Mucosa of descending colon (tissue), 3 donors: ENCODE data around the gene BBC3. TPM values are rescaled to one million over a fixed set of nuclear protein-coding genes. Genes with fewer than 3 reads are reported as not detected.
A peak's percentile ranks its signal among the peaks of the same experiment; 100 is the strongest.

Source experiments
- ATAC-seq: fragments of 200-7000 bp; cut with Tn5 transposase; one replicate; pipeline ENCODE4 v1.9.1; 2020; ENCODE audit warnings: mild to moderate bottlenecking, moderate library complexity
- DNase-seq, 3 donors: peaks; one replicate each; pipeline ENCODE4 v3.0.0-alpha.2; 2020
- H3K36me3 ChIP-seq: fragments of 200-600 bp; one replicate; pipeline ENCODE4 v1.8.0; 2021; ENCODE audit warnings: low read depth, mild to moderate bottlenecking
- H3K4me1 ChIP-seq: fragments of 200-600 bp; one replicate; pipeline ENCODE4 v1.8.0; 2021; ENCODE audit warnings: low read depth, mild to moderate bottlenecking
- H3K4me3 ChIP-seq: fragments of 200-600 bp; one replicate; pipeline ENCODE4 v1.8.0; 2021; ENCODE audit warnings: mild to moderate bottlenecking
- H3K9me3 ChIP-seq: fragments of 200-600 bp; one replicate; pipeline ENCODE4 v1.8.0; 2021; ENCODE audit warnings: mild to moderate bottlenecking
- CTCF ChIP-seq: fragments of 200-600 bp; IDR thresholded peaks from one replicate; pipeline ENCODE4 v1.8.0; 2022; ENCODE audit warnings: antibody characterized with exemption, mild to moderate bottlenecking
- intact Hi-C, 2 donors: fragments of 100-400 bp; cut with DNase I in 1 of 2; cut with micrococcal nuclease in 1 of 2; formaldehyde crosslinking; loops; one replicate each; pipeline versions ENCODE4 v1.11.0 to v1.11.1; 2022; cut with DNase I, micrococcal nuclease
- total RNA-seq, 3 donors: library from RNA; stranded (reverse); fragmentation: NEBNext Ultra II Directional in 2 of 3; extraction: Animal tissue kit (Norgen Biotek cat#: 25700) in 2 of 3; gene quantifications; one replicate each; pipeline versions ENCODE4 v1.2.1 to v1.2.4, GENCODE V29; 2021 to 2023
- donor health status: DM: no; HTN: no; CAD: no; lungs with moderate emphysema.
- donor health status: DM: no; HTN: no; CAD: no.
- donor health status: DM: no; HTN: yes; CAD: no.

The BBC3 gene
- total RNA-seq, 3 donors from 2014 or later, result 18.3 to 24.9 (median 22.8) TPM

- no peak for TF ChIP-seq CTCF
- Histone ChIP-seq H3K36me3 (no peaks in the 10 kb centered on the region), H3K4me1 (peaks cover 12% of the 10 kb centered on the region), H3K9me3 (no peaks in the 10 kb centered on the region), H3K4me3 (peak within 1 kb of the TSS; percentile 56)
- ATAC-seq, result peak; percentile 87
- intact Hi-C loops, result no loop called here
- DNase-seq, result peak; percentile 99 to 100 (median 100)
These were observed 43.3 kb upstream of the BBC3 start, which contains the start of gene INAFM1 for GRCh38 chr19:47274071-47274890. TSS of gene INAFM1 (plus strand) at chr19:47274885. CDS start at chr19:47274920, 35 bp downstream.

- TF ChIP-seq CTCF, result no peak
- peak; percentile 83 for ATAC-seq
- intact Hi-C loops, result no loop called here
These were observed 42.5 kb upstream of the BBC3 start for GRCh38 chr19:47273313-47274070.

GRCh38 chr19:47272448-47273312 is 41.7 kb upstream of the BBC3 start:
- peak in 2 of 3 donors; percentile 64 to 76 for DNase-seq
- no peaks in the 10 kb centered on the region for H3K9me3 ChIP-seq
- peaks cover 12% of the 10 kb centered on the region for H3K4me1 ChIP-seq
- peak overlapping the region; percentile 56 for H3K4me3 ChIP-seq
- no peak for TF ChIP-seq CTCF
- intact Hi-C loops, result no loop called here
- H3K36me3 ChIP-seq, result no peaks in the 10 kb centered on the region
- ATAC-seq, result peak; percentile 1

More at GRCh38 chr19:47273313-47274070, 42.5 kb upstream of the BBC3 start:
- Histone ChIP-seq H3K9me3 (no peaks in the 10 kb centered on the region), H3K36me3 (no peaks in the 10 kb centered on the region), H3K4me3 (peak overlapping the region; percentile 56), H3K4me1 (peaks cover 12% of the 10 kb centered on the region)
- peak; percentile 95 to 97 (median 97) for DNase-seq

- intact Hi-C loops, result no loop called here
- DNase-seq (peak in 1 of 3 donors; percentile 58), ATAC-seq (no peak)
- no peak overlapping the region for H3K4me3 ChIP-seq
- no peak for TF ChIP-seq CTCF
- H3K4me1 ChIP-seq, result peaks cover 12% of the 10 kb centered on the region
- H3K9me3 ChIP-seq, result no peaks in the 10 kb centered on the region
- peaks cover under 1% of the 10 kb centered on the region for H3K36me3 ChIP-seq
These were observed 41.0 kb upstream of the BBC3 start for GRCh38 chr19:47271949-47272348.

- intact Hi-C loops, result no loop called here
- peaks cover 10% of the 10 kb centered on the region for H3K36me3 ChIP-seq
These were observed 39.4 kb upstream of the BBC3 start for GRCh38 chr19:47270408-47270807.

More at GRCh38 chr19:47270408-47270807, 39.4 kb upstream of the BBC3 start:
- Histone ChIP-seq H3K4me1 (peaks cover 11% of the 10 kb centered on the region), H3K4me3 (no peak overlapping the region), H3K9me3 (no peaks in the 10 kb centered on the region)
- TF ChIP-seq CTCF, result no peak
- ATAC-seq (no peak), DNase-seq (peak in 1 of 3 donors; percentile 51)
